ENCODE measurements around the gene ARMH1.

ARMH1 gene

DNA sequence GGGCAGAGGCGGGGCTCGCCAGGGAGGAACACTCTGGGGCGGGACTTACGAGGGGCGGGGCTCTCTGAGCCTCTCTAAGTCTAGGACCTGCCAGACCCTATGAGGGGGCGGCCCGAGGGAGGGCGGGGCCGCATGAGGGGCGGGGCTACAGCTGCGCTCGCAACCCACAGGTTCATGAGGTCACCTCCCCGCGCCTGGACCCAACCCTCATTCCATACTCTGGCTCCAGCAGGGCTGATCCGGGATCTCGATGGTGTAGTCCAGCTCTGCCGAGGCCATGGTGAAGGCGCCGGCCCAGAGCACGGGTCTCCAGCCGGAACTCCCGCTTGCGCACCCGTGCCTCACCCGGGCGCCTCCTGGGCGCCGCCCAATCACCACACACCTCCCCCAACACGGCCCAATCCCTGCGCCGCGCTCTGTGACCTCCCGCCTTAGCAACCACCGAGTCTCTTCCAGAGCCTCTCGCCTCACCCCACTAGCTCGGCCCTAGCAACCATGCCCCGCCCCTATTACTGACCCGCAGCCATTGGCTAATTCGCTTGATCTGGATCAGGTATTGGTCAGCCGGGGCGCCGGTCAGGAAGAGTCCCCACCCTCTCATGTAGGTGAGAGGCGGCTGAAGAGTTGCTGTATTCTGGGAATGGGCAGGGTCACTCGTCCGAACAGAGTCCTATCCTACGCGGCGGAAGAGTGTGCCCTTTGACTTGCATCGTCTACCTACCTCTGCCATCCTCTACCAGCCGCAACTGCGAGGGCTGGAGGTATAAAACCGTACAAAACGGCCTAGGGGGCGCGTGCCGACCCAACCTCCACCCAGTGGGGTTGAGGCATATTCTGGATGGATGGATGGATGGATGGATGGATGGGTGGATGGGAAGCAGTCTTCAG lies at the start of gene ARMH1, which contains the start of gene TMEM53:
Gene ARMH1 (plus strand): TSS at position 602 of the 888 bp plus-strand sequence. CDS start 14,984 bp downstream, outside the sequence.
Gene TMEM53 (minus strand): TSS at position 369 of the 888 bp plus-strand sequence. CDS start 90 bp downstream, at position 279.
- DNase-seq (ENCODE audit: low read depth in 2 of 2) = peak; percentile 87 to 92

DNA sequence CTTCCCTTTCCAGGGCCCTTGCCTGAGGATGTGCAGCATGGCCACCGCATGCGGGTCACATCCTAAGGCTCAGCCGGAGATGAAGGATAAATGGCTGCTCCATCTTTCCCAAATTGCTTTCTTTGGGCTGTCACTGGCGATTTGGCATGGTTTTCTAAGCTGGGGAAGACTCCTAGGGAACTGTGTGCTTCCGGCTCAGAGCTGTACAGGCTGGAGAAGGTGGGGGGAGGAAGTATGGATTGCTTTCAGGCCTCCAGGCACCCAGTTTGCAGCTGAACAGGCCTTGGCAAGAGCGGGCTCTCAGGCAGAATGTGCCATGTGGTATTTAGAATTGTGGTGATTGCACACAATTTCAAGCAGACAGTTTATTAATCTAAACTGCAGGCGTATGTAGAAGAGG lies 49.2 kb upstream of the ARMH1 start:
- DNase-seq (ENCODE audit: low read depth in 2 of 2) = no peak

DNA sequence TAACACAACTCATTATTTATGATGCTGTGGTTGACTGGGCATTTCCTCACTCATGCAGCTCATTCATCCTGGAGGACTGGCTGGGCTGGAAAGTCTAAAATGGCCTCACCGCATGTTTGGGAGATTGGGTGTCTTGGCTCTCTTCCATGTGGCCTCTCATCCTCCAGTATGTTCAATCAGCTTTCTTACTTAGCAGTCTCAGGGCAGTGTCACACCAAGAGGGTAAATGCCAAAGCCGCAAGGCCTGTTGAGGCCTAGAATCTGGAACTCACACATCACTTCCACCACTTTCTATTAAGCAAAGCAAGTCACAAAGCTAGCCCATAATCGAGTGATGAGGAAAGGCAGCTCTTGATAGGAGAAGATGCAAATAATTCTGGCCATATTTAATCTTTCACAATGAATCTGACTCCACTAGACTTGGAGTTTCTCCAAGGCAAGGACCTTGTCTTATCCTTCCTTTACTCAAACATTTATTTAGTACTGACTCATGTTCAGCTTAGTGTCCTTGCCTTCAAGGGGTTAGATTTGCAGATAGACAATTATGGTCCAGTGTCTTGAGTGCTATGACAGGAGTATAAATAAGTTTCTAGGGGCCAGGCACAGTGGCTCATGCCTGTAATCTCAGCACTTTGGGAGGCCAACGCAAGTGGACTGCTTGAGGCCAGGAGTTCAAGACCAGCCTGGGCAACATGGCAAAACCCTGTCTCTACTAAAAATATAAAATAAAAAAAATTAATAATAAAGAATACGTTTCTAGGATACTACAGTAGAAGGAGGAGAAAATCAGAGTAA lies 45.4 kb upstream of the ARMH1 start:
- DNase-seq (ENCODE audit: low read depth in 2 of 2) = no peak

DNA sequence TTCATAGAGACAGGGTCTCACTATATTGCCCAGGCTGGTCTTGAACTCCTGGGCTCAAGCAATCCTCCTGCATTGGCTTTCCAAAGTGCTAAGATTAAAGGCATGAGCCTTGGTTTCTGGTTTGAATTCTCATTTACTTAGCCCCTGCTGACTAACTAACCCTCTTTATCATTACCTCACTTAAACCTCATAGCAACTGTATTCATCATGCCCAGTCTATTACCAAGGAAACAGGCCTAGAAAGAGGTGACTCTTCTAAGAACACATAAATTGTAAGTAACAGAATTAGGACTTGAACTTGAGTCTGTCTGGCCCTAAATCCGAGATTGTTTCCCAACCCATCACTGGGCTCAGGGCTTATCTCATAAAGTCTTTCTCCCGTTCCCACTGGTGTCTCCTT lies 44.4 kb upstream of the ARMH1 start:
- no peak for DNase-seq (ENCODE audit: low read depth in 2 of 2)

DNA sequence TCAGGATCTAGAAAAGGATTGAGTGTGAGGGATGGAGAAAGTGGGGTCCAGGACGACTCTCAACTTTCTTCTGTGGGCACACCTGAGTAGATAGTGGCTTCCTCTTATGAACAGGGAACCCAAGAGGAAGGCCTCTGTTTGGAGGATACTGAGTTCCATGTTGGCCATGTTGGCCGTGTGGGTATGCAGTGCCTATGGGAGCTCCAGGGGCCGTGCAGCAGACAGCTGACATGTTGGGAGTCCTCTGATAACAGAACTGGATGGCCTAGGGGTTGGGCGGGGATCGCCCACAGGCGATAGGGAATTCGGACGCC lies 43.2 kb upstream of the ARMH1 start:
- DNase-seq (ENCODE audit: low read depth in 2 of 2) = no peak

DNA sequence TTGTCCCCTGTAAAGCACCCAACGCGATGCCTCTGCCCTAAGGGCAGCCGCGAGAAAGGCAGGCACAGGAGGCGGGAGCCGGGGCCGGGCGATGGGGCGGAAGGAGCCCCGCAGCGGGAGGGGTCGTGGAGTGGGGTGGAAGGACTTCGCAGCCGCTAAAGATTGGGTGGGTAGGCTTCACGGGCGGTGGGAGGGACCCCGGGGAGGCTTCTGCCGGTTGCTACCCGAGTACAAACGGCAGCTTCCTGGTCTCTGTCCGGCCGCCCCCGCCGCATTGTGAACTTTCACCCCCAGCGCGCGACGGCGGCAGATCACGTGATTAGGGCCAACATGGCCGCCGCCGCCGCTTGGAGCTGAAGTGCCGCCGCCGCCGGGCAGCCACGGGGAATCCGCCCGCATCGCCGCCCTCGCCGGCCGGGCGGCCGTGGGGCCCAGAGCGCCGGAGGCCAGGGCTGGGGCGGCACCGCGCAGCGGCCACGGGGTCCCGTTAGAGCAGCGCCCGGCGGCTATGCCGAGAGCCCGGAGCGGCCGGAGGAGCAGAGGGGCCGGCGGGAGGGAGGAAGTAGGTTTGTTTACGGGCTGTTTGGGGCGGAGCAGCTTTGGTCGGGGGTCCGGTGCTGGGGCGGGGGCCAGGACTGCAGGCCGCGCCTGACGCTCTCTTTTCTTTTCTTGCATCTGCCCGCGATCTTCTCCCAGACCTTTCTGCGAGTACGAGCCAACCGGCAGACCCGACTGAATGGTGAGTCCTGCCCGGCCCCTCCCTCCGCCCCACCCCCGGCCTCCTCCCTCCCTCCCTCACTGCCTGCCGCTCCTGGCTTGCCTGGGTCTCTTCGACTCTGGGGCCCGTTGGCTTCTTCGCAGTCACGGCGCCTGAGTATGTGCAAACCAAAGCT lies 42.6 kb upstream of the ARMH1 start:
- peak; percentile 79 to 80 for DNase-seq (ENCODE audit: low read depth in 2 of 2)

DNA sequence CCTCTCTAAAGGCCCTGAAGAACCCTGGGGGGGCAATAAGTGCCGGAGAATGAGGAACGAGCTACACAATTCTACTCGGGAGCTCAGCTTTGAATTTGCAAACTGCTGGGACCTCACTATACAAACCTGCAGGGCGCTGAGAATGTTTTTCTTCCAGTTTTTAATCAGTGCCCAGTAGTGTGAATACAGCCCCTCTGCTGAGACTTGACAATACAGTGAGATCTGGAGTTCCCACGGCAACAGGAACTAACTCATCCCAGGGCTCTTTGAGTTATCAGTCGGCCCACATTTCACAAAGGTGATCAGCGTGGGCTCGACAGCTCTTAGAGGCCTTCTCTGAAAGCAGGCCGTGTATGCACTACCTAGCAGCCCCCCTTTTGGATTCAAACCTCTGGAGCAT lies 41.9 kb upstream of the ARMH1 start:
- no peak for DNase-seq (ENCODE audit: low read depth in 2 of 2)

DNA sequence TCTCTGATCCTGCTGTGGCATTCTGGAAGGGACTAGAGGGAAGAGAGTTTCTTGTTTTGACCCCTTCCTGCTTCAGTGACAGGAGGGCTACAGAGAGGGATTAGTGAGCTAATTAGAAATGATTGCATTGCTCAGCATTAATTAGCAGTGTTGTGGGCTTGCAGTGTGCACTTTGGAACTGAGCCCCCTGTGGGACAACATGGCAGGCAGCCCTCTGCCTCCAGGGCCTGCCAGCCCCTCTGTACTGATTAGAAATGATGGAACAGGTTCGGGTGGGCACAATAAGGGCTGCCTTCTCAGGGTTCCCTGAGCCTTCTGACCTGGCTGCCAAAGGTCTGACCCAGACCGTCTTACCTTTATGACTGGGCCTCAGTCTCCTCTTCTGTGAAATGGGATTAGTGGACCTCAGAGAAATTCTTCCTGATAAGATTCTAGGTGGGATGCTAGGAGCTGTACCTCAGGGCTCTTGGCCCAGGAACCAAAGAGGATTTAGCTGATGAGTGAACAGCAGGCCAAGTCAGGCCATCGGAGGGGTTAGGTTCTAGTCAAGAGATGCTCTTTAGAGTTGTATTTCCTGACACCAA lies 39.8 kb upstream of the ARMH1 start:
- no peak for DNase-seq (ENCODE audit: low read depth in 2 of 2)

DNA sequence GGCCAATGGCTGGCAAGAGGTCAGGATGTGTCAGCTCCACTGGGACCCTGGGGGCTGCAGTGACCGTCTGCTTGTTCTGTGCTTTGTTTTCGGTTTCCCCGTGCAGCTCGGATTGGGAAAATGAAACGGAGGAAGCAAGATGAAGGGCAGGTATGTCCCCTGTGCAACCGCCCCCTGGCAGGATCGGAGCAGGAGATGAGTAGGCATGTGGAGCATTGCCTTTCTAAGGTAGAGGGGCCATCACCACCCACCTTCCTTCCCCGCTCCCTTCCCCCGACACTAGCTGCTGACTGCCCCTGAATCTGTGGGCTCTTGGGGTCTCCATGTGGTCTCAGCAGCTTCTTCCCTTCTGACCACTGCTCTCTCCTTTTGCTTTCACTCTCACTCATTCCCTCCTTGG lies 39.1 kb upstream of the ARMH1 start:
- no peak for DNase-seq (ENCODE audit: low read depth in 2 of 2)

DNA sequence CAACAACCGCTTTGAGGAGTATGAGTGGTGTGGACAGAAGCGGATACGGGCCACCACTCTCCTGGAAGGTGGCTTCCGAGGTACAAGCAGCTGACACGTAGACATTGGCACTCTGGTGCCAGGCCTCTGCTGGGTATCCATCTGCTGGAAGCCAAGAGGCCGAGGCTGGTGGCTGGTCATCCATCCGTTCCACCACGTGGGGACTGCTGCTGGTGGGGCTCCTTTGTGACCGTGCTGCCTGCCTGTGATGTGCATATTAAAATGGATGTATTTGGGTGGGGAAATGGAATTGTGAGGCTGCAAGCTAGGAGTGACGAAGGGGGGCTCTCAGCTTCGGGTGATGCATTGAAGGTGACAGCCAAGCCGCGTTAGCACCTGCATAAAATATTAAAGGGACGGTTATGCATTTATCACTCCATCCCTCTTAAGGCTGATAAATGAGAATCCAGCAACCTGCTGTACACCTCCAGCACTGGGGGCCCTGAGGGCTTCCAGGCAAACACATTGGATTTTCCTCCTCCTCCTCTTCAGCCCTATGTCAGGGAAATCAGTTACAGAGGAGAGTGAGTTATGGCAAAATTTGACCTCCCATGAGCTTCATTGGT lies 38.3 kb upstream of the ARMH1 start:
- DNase-seq (ENCODE audit: low read depth in 2 of 2) = no peak

DNA sequence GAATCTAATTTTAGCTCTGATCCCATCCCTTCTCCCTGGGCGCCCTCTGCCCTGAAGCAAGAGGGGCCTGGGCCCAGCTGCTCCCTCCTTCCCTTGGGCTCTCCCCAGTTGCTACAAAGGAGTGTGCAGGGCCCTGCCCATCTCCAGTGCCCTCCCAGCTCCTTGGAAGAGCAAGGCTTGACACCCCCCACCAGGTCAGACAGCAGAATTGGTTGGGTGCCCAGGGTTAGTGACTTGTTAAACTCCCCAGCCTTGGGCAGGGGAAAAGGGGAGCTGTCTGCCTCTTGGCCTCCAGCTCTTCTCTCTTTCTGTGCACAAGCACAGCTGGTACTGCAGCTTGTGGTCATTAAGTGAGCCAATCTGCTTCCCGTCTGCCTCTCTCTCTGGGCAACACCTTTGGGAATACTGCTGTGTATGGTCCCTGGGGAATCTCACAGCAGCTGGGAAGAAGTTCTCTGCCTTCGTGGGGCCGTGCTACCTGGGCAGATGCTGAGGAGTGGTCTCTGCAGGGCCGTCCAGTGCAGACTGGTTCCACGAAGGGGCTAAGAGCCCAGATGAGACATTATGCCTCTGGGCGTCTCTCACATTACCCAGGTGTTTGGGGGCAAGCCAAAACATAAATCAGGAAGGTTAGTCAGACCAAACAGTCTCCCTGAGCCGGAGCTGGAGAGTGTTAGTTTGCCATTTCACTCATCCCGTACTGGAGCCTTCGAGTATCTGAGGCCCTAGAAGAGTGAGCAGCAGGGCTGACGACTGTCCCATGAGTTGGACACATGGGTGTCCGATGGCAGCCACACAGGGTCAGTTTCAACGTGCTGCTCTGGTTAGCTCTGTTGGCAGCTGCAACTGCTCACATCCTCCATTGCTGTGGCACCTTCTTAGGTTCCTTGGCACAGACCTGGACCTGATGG lies 37.6 kb upstream of the ARMH1 start:
- DNase-seq (ENCODE audit: low read depth in 2 of 2) = no peak

DNA sequence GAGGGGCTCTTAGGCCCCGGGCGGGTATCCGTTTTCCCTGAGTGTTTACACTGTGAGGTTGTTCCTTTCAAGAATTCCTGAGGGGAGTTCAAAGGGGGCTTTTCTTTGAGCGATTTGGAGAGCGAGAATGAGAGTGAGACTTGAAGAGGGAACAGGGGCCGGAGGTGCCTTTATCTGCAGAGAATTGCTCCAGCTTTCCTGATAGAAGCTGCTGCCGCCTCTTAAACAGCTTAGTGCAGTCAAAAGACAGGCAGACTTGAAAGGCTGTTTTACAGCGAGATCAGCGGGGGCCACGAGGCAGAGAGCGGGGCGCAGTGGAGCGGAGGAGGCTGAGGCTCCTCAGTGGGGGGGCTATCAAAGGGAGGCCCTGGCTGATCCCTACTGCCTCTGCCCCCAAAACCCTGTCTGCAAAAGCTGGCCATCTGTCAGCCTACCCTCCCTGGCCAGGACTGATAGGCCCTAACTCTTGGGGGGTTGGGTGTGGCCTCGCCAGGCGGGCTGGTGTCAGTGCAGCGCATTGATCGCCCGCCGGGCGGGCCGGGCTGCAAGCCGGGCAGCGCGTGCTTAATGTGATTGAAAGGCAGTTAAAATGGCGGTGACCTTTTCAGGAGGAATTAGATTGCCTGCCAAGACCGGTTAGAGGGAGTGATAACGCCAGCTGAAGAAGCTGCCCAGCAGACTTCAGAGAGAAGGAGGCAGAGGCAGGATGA lies 36.7 kb upstream of the ARMH1 start:
- DNase-seq (ENCODE audit: low read depth in 2 of 2) = no peak

DNA sequence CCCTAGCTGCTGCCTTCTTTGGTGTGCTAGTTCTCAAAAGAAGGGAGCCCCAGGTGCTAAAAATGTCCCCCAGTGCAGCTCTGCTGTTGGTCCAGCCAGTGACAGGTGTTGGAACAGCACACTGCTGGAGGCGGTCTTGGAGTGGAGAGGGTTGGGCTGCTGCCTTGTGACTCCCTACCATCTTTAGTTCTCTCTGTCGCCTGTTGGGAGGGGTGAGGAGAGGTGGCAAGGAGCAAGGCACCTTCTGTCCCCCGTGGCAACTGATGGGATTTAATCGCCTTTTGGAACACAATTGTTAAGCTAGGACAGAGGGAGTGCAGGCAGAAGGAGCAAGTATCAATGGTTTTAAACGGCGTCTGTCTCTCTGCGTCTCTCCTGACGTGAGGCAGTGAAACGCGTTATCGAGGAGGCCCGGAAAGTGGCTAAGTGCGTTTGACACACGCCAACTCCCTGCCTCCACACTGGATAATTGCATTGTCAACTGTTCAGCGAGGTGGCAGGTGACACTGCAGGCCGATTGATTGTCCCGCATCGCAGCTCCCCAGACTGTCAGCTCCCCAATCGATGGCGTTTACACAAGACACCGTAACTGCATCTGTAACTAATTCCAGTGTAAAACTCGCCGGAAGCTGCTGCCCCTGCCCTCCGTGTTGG lies 34.2 kb upstream of the ARMH1 start:
- no peak for DNase-seq (ENCODE audit: low read depth in 2 of 2)

DNA sequence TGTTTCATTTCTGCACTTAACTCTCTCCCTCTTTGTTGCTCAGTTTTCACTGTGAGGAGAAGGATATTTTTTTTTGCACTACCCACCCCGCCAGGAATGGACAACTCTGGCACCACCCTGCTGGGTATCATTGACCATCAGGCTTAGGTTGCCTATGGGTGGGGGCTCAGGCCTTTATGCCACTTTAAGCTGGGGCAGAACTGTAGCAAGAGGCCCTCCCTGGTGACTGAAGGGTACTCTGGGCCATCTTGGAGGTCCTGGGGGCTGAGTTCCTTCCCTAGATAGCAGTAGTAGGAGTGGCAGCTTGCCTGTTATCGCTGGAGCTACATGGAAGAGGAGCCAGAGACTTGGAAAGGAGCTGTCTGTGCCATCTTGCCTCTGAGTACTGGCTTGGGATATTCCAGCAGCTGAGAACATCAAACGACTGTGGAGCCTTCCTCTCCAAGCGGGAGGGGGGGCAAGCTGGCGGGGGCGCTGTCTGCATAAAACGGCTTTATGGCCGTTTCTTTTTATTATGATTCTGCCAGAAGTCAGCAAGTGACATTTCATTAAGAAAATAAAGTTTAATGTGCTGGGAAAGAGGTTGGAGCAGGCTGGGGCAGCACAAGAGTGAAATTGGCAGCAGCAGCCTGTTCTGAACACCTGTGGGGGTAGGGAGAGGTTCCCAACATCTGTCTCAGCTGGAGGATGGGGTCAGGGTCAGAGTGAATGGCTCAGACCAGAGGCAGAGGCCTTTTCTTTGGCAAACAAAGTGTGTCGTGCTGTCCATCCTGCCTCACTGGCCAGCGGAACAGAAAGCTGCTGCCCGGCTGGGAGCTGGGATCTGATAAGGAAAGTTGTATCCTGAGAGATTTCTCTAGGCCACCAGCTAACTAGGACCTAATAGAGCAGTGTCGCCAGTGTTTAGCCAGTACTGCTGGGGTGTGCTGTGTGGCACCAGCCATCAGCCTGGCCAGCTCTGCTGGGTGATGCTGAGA lies 33.1 kb upstream of the ARMH1 start:
- DNase-seq (ENCODE audit: low read depth in 2 of 2) = no peak

DNA sequence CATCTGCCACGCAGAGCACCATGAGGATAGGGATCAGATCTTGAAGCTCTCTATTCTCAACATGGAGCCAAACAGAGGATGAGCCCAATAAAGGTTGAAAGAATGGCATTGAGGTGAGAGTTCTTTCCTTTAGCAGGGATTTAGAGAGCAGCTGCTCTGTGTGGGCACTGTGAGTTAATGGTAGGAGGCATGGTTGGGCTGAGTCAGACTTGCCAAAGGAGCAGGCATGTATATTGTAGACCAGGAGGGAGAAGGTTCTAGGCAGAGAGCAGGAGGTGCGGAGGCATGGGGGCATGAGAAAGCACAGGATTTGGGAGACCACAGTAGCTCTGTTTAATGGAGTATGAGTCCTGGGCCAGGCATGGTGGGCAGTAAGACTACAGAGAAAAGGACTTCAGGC lies 32.3 kb upstream of the ARMH1 start:
- no peak for DNase-seq (ENCODE audit: low read depth in 2 of 2)

DNA sequence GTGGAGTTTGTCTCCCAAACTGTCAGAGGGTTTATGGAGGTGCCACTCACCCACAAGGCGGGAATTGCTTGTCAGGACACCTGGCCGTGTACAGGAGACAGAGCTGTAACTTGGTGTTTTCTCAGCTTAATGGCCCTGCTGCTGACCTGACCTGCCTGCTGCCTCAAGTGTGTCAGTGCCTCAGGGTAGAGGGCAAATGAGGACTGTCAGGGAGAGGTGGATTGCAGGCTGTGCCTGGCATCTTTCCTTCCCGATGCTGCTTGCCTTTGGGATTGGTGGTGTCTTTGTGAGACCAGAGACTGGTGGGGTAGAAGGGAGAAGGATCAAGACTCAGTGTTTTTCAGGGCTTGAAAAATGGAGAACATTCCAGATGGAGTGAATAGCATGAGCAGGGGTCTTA lies 31.6 kb upstream of the ARMH1 start:
- DNase-seq (ENCODE audit: low read depth in 2 of 2) = no peak

DNA sequence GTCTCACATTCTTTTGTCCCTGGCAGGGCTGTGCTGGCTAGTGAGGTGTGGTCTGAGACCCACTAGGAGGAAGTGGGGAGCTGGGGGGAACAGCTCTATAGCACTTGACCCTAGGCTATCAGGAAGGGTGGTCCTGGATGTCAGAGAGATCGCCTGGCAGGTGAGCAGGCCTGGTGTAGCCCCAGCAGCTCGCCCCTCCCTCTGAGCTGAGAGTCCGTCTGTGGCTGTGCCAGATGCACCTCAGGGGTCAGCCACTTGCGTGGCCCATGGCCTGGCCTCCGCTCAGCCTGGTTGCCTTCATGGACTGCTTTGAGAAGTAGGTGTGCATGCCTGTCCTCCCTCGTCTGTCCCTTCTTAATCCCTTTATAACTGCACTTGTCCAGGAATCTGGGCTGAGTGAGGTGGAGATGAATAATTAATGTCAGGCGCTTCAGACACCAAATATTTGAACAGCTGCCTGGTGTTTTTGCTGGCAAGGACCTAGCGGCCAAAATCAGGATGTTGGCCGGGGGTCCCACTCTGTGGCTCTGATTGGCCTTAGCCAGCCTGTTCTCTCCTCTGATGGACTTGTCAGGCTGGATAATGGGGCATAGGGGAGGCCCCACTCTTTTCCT lies 30.7 kb upstream of the ARMH1 start:
- DNase-seq (ENCODE audit: low read depth in 2 of 2) = no peak
